AG10803 (cell line): ENCODE data around the gene TP53I11.
A peak's percentile ranks its signal among the peaks of the same experiment; 100 is the strongest.

ENCODE experiments used
- DNase-seq: peaks from one replicate; pipeline ENCODE4 v3.0.0; 2010; ENCODE audit warnings: low read depth
- H3K4me3 ChIP-seq: 2 replicates; pipeline ENCODE4 v1.5.1; 2011; ENCODE audit warnings: mild to moderate bottlenecking, low read length, control low read depth
- CTCF ChIP-seq: conservative IDR thresholded peaks from 2 replicates; pipeline ENCODE4 v1.5.1; 2011; ENCODE audit warnings: mild to moderate bottlenecking, low read length, control low read depth, inconsistent platforms

TP53I11 gene

GRCh38 chr11:44978961-44979331 lies 28.3 kb upstream of the TP53I11 start:
- TF ChIP-seq CTCF: no peak
- H3K4me3 ChIP-seq: no peak overlapping the region
- DNase-seq: no peak

- no peak for DNase-seq
- H3K4me3 ChIP-seq: no peak overlapping the region
- TF ChIP-seq CTCF: no peak
These were observed 27.7 kb upstream of the TP53I11 start for GRCh38 chr11:44978274-44978960.

- no peak for DNase-seq
- TF ChIP-seq CTCF: peak; percentile 18
- H3K4me3 ChIP-seq: no peak overlapping the region
These were observed 26.9 kb upstream of the TP53I11 start for GRCh38 chr11:44977493-44977984.

GRCh38 chr11:44976576-44976975 lies 25.9 kb upstream of the TP53I11 start:
- no peak for TF ChIP-seq CTCF
- DNase-seq: no peak
- no peak overlapping the region for H3K4me3 ChIP-seq

- no peak for DNase-seq
- no peak for TF ChIP-seq CTCF
- H3K4me3 ChIP-seq: no peak overlapping the region
These were observed 23.8 kb upstream of the TP53I11 start for GRCh38 chr11:44974402-44975000.

- no peak overlapping the region for H3K4me3 ChIP-seq
- no peak for TF ChIP-seq CTCF
These were observed 23.1 kb upstream of the TP53I11 start for GRCh38 chr11:44973632-44974401.

More at GRCh38 chr11:44973632-44974401, 23.1 kb upstream of the TP53I11 start:
- no peak for DNase-seq
